ENCODE measurements around the gene ZBED5.

ZBED5 gene

GRCh38 chr11:10881892-10882291 is 24.0 kb upstream of the ZBED5 start:
- in situ Hi-C loops (cut with HindIII; ENCODE audit: low sequenced_read_pairs), result no loop called here

DNA sequence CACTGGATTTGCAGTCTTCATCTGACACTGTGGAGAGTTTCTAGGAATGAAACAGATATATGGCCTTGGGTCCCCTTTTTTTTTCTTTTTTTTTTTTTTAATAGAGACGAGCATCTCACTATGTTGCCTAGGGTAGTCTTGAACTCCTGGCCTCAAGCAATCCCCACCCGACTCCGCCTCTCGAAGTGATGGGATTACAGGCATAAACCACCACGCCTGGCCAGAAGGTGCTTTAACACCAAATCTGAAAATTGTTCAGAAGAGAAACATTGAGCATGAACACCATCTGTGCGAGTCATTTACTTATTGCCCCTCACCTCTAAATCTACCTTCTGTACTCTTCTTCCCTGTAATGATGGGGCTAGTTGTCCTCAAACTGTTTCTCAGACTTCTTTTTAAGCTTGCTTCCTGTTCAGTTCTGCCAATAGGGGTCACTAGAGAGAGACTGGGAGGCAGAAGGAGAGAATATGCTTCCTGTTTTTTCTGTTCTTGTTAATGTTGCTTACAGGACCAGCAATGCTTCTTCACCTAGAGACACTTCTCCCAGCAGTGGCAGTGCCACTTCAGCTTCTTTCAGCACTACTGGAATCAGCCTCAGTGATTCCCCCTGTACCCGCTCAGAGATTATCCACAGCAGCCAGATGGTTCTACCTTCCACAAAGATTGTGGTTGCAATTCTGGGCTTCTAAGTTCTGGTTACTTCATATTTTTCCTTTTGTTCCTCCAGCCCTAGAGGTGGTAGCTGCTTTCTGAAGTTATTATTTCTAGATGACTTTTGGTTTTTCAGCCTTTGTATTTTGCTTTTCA is 20.8 kb upstream of the ZBED5 start:
- in situ Hi-C loops (cut with HindIII; ENCODE audit: low sequenced_read_pairs), result no loop called here

GRCh38 chr11:10876158-10876557 is 18.3 kb upstream of the ZBED5 start:
- in situ Hi-C loops (cut with HindIII; ENCODE audit: low sequenced_read_pairs), result no loop called here

- in situ Hi-C loops (cut with HindIII; ENCODE audit: low sequenced_read_pairs), result no loop called here
Observed at GRCh38 chr11:10875430-10876021, 17.7 kb upstream of the ZBED5 start.

DNA sequence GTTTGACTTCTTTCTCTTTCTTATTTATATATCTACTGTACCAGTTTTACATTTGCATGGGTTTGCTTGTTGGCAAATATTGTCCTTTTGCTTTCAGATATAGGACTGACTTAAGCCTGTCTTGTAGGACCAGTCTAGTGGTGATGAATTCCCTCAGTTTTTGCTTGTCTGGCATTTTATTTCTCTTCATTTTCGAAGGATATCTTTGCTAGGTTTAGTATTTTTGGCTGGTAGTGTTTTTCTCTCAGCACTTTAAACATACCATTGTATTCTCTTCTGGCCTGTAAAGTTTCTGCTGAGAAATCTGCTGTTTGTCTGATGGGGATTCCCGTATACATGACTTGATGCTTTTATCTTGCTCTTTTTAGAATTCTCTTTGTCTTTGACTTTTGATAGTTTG is 14.2 kb upstream of the ZBED5 start:
- in situ Hi-C loops (cut with HindIII; ENCODE audit: low sequenced_read_pairs), result no loop called here

- in situ Hi-C loops (cut with HindIII; ENCODE audit: low sequenced_read_pairs), result no loop called here
Observed at GRCh38 chr11:10868352-10868751, 10.5 kb upstream of the ZBED5 start.

DNA sequence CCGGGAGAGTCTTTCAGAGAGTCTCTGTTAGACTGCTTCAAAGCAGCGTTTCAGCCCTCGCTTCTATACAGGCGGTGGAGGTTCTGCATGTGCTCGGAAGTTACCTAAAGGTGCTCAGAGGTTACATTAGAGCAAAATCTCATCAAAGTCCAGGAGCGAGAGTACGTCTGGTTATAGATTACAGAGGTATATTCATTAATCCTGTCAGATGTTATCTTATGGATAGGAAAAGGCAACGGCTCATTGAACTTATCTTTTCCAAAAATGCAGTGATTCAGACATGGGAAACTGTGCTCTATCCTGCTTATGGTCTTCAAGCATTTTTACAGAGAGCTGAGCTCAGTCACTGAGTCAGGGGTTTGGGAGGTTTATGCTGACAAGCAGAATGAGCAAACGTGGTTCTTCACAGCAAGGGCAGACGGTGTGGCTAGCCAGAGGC is 9.1 kb upstream of the ZBED5 start:
- in situ Hi-C loops (cut with HindIII; ENCODE audit: low sequenced_read_pairs), result no loop called here

DNA sequence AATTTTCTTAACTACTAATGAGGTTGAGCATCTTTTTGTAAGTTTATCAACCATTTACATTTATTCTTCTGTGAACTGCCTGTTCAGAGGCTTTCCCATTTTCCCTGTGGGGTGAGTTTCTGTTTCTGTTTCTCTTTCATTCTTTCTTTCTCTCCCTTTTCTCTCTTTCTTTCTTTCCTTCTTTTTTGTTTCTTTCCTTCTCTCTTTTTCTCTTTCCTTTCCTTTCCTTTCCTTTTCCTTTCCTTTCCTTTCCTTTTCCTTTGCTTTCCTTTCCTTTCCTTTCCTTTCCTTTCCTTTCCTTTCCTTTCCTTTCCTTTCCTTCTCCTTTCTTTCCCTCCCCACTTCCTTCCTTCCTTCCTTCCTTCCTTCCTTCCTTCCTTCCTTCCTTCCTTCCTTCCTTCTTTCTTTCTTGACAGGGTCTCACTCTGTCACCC is 8.0 kb upstream of the ZBED5 start:
- in situ Hi-C loops (cut with HindIII; ENCODE audit: low sequenced_read_pairs), result no loop called here

DNA sequence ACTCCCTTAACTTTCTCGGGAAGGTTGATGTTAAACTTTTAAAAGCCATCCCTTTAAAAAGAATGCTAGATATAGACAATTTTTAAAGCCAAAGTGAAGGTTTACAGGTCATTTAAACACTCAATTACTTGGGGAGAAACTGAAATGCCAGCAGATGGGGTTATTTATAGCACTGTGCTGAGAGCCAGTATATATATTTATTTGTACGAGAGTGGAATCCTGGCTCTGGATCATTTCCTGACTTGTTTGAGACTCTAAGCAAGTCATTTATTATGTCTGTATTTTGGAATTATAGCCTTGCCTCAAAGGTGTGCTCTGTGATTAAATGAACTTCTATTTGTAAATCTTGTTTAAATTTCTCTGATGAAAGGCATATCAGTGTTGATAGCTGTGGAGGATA is 6.8 kb upstream of the ZBED5 start:
- in situ Hi-C loops (cut with HindIII; ENCODE audit: low sequenced_read_pairs), result no loop called here

DNA sequence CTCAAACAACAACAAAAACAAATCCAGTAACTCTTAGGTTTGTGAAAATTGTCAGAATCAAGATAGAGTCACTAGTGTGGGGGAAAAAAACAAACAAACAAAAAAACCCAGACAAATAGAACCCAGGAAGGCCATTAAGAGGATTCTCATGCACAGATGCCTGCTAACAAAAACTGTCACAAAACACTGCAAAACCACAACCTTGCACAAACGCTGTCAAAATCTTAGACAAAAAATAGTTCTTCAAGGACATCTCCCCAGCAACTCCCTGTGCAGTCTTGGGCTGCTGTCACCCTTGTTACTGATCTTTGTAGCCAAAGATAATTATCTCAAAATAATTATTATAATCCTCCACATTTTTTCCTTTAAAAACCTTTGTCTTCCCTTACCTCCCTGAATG is 4.6 kb upstream of the ZBED5 start:
- in situ Hi-C loops (cut with HindIII; ENCODE audit: low sequenced_read_pairs), result no loop called here

DNA sequence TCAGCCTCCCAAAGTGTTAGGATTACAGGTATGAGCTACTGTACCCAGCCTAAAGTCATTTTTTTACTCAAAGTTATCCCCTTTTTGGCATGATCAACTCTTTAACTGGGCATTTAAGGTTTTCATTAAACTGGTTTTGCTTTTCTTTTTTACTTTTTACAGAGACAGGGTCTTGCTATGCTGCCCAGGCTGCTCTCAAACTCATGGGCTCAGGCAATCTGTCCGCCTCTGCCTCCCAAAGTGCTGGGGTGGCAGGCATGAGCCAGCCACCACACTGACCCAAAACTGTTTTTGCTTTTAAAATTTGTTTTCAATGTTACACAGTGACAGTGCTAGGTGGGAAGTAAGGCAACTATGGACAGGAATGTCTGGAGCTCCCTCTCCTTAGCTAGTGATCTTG is 3.9 kb upstream of the ZBED5 start:
- in situ Hi-C loops (cut with HindIII; ENCODE audit: low sequenced_read_pairs), result no loop called here

DNA sequence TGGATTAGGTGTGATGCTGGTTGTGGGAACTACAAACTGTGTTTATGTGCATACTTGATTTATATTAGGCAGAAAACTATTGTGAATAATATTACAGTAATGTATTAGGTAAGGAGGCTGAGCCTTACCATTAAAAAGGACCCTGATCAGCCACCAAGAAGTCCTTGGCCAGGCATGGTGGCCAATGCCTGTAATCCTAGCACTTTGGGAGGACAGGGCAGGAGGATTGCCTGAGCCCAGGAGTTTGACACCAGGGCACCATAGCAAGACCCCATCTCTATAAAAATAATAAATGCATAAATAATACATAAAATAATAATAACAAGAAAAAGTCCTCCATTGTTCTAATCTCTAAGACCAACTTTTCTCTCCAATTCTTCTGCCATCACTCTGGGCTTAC is 3.2 kb upstream of the ZBED5 start:
- in situ Hi-C loops (cut with HindIII; ENCODE audit: low sequenced_read_pairs), result no loop called here

- in situ Hi-C loops (cut with HindIII; ENCODE audit: low sequenced_read_pairs), result no loop called here
Observed at GRCh38 chr11:10858439-10859325, 829 bp upstream of the ZBED5 start.

DNA sequence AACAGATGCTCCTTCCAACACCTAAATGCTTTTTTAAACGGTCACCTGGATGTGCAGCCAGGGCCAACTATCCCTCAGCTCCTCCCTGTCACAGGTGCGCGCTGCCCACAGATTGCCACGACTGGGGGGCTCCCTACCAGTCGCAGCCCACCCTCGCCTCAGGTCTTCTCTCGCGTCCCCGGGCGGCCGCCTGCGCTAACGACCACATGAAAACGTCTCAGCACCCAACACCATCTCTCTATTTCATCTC is 469 bp downstream of the ZBED5 start:
- in situ Hi-C loops (cut with HindIII; ENCODE audit: low sequenced_read_pairs), result no loop called here

DNA sequence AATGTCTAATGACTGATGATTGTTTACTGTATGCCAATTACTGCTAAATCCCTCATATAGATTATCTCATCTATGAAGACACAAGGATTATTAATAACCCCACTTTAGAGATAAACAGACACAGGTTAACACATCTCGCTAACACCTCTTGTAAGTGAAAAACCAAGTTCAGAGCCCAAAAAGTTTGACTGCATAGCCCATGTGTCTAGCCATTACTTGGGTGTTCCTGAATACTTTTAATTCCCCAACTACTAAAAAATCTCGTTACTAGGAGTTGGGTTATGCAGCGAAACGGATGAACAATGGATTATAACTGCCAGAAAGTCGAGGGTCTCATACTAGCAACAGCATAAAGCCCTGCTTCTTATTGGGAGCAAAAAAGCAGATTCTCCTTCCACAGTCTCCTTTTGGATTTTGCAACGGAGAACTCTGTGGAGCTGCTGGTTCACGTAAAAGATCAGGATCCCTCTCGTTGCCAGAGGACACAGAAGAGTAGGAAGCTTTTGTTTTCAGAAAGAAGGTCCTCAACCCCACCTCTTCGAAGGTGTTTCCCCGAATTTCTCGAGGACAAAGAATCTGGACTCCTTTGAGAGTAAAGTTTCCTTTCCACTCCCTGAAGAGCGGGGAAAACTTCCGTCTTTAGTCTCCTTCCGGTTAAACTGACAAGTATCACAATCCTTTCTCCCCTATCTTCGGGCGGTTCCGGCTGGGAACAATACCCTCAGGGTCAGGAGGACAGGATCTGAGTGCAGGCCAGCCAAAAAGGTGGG is 979 bp downstream of the ZBED5 start:
- in situ Hi-C loops (cut with HindIII; ENCODE audit: low sequenced_read_pairs), result no loop called here

DNA sequence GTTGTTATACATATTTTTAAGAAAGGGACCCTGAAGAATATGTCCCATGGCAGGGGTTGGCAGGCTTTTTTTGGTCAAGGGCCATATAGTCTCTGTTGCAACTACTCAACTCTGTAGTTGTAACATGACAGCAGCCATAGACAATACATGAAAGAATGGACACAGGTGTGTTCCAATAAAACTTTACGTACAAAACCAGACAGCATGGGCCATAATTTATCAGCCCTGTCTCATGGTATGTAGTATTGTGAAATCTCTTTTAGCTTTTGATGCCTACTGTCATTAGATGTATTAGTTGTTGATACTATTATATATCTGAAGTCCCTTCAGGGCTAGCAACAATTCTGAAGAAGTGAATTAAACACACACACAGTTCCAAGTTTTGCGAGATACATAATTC is 2.6 kb downstream of the ZBED5 start:
- in situ Hi-C loops (cut with HindIII; ENCODE audit: low sequenced_read_pairs), result no loop called here

DNA sequence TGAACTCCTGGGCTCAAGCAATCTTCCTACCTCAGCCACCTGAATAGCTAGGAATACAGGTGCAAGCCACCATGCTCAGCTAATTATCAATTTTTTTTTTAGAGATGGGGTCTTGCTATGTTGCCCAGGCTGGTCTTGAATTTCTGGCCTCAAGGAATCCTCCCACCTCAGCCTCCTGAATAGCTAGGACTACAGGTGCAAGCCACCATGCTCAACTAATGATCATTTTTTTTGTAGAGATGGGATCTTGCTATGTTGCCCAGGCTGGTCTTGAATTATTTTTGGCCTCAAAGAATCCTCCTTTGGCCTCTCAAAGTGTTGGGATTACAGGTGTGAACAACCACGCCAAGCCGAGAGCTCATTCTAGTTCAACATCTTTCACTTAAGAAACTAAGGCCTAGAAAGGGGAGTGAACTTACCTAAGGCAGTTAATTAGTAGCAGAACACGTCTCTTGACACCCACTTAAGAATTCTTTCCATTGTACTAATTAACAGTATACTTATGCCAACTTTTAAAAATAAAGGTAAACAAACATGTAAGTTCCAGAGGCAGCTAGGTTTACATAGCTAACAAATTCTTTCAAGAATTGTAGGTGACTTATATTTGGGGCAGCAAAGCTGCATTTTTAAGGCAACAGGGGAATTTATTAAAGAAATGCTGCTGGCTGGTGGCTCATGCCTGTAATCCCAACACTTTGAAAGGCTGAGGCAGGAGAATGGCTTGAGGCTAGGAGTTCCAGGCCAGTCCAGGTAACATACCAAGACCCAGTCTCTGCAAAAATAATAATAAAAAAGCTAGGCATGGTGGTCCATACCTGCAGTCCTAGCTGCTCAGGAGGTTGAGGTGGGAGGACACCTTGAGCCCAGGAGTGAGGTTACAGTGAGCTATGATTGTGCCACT is 9.6 kb downstream of the ZBED5 start:
- in situ Hi-C loops (cut with HindIII; ENCODE audit: low sequenced_read_pairs), result no loop called here

DNA sequence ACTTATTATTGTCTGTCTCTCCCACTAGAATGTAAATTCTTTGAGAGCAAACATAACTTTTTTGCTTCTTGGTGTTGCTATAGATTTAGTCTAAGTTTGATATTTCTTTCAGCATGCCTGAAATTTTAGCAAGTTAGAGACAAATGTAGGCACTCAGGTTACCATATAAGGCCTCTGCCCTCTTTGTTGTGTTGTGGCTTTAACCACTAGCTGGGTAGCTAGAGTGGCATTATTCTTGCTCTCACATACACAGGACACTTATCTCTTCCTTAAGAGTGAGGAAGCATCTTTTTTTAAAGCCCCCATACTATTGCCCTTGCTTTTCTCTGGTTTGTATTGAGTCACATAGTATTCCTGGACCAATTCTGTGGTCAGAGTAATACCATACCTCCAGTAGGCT is 11.2 kb downstream of the ZBED5 start:
- in situ Hi-C loops (cut with HindIII; ENCODE audit: low sequenced_read_pairs), result no loop called here

DNA sequence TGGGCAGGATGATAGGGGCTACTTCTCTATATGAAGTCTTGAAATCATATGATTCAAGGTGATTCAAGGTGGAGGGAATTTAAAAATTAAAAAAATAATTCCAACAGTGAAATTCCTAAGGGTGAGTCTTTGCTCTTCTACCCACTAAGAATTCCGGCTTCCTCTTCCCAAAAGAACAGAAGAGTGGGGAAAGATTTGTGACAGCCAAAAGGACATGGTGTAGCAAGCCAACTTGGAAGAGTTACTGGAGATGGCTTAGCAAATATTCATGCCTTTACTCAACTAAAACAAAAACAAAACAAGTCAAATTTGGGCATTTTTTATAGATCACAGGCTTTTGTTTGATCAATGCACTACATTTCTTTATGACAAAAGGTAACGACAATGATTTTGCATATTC is 12.3 kb downstream of the ZBED5 start:
- in situ Hi-C loops (cut with HindIII; ENCODE audit: low sequenced_read_pairs), result no loop called here

- in situ Hi-C loops (cut with HindIII; ENCODE audit: low sequenced_read_pairs), result no loop called here
Observed at GRCh38 chr11:10844796-10845195, 13.1 kb downstream of the ZBED5 start.

Measured in DLD1 (cell line).